Activated CD4-positive, CD25-positive, alpha-beta regulatory T cell treated with anti-CD3 and anti-CD28 coated beads, Interleukin-2, amount 50 U/mL, for 72 hours (primary cell): ENCODE measurements around the gene FA2H.

Experiments
- DNase-seq: peaks from one replicate; pipeline ENCODE4 v3.0.0; 2021

The FA2H gene

DNA sequence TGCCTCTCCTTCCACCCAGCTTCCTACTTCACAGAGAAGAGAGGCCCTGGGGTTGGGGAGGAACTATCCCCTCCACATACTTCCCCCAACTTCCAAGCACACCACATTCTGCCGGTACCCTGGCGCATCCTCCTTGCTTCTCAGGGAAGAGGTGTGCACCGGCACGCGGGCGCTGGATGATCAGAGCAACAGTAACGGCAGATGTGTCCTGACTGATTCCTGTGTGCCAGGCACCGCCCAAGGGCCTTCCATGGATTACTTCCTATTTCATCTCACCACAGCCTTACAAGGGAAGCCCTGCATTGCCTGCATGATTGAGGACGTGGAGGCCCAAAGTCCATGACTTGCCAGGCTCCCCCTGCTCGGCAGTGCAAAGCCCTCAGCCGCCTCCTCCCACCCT is 52.9 kb downstream of the FA2H start:
- no peak for DNase-seq

DNA sequence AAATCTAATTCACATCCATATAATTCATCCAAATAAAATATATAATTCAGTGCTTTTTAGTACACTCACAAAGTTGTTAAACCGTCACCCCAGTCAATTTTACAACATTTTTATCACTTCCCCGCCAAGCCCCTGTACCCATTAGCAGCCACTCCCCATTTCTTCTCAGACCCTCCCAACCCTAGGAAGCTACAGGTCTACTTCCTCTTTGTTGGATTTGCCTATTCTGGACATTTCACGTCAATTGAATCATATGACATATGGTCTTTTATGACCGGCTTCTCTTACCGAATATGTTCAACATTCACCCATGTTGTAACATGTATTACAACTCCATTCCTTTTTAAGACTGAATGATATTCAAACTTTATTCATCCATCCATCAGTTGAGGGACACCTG is 54.0 kb downstream of the FA2H start:
- no peak for DNase-seq

DNA sequence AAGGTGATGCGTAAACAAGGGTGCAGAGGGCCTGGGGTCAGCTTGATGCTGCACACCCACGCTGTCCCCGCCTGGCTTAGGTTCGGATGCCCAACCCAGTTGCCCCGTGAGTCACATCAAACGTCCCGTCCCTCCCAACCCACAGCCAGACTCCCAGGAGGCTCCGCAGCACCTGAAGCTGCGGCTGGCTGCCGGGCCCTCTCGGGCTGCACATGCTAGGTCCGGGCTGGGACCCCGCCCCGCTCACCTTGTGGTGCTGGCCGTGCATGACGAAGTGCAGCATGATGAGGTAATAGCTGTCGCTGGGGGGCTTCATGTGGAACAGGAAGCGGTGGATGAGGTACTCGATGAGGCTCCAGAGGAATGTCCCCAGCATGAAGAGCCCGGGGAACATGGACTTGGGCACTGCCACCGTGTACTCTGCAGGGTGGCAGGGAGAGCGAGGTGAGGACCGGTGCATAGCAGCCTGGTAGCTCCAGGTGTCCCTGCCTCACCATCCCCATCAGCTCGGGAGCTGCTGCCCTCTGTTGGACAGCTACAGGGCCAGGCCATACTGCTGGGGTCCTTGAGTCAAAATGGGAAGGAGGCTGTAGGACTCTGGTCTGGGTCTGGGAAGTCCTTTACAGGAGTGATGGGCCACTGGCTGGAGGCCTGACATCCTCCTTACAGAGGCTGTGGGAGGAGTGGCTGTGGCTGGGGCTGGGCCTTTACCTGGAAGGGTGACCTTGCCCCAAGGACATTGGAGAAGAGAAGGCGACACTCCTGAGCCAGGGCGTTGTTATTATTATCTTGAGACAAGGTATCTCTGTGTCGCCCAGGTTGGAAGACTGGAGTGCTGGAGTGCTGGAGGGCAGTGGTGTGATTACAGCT is 55.6 kb downstream of the FA2H start:
- DNase-seq = no peak

DNA sequence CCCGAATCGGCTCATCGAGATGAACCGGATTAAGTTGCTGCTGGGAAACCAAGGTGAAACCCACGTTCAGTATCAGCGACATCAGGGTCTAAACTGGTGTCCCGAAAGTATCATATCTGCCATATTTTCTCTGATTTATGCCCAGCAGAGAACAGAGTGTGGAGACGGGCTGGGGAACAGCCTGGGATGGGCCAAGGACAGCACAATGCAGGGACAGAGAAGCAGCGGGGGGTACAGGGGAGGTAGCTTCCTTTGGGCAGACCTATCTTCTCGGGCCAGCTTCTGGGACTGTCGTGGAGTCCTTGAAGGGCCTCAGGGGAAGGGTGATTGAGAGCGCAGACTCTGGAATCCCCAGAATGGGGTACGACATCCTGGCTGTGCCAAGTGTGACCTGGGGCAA is 56.5 kb downstream of the FA2H start:
- DNase-seq = no peak

DNA sequence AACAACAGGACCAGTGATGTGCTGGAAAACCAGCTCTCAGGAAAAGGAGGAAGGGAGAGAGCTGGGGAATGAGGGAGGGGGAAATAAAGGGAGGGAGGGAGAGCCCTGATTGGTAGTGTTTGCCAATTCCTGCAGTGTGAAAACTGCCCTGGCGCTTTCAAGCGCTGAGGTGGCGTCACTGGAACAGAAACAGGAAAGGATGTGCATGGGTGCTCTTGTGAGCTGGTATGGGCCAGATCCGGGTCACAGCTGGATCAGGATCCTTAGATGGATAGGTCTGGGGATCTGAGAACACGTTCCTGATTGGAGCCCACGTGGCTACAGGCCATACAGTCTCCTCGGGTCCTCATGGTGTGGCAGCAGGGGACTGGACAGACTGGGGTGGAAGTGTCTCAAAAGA is 57.3 kb downstream of the FA2H start:
- DNase-seq = no peak

DNA sequence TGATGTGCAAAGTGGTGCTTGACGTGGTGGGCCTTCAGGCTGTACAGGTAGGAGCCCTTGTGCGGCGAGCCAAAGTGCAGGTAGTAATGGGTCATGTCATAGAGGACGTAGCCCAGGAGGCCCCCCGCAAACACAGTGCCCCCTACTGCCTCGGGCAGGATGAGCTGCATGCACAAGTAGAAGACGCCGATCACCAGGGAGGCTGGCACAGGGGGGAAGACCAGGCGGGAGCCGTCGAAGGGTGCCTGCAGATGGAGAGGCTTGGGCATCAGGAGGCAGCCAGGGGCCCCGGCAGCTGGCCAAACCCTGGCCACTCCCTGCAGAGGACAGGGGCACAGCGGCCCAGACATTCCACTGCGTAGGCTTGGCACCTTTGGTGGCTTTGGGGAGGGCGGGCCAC is 58.3 kb downstream of the FA2H start:
- no peak for DNase-seq

DNA sequence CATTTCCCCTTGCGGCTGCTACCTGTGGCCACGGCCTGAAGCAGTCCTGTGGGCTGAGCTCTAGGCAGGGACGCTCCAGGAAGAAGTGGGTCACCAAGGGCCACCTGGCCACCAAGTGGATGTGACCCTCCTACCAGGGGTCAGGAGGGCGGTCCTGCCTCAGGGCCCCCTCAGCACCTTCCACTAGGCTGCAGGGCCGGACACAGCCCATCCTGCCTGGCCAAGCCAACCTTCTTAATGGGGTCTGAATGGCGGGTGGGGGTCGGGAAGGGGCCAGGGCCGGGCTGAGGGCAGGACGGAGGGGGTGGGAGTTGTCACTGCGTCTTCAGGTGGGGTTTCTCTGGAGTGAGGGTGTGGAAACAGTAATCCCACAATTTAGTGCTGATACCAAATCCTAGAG is 60.7 kb downstream of the FA2H start:
- DNase-seq = no peak

DNA sequence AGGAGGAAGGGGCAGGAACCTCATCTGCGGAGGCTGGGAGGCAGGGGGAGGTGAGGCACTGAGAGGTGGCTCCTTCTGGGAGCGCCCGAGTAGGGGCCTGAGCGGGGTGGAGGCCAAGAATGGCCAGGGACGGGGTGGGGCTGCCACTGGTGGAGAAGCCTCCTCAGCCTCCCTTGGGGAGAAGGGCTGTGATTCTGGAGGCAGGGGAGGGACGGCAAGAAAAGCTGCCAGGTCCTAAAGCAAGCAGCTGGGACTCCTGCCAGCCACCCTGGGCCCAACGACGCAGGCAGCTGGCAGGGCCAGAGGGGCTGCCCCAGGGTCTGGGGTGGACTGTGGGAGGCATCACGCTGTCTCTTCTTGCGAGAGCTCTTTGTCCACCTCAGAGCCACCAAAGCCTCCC is 61.3 kb downstream of the FA2H start:
- DNase-seq = no peak

DNA sequence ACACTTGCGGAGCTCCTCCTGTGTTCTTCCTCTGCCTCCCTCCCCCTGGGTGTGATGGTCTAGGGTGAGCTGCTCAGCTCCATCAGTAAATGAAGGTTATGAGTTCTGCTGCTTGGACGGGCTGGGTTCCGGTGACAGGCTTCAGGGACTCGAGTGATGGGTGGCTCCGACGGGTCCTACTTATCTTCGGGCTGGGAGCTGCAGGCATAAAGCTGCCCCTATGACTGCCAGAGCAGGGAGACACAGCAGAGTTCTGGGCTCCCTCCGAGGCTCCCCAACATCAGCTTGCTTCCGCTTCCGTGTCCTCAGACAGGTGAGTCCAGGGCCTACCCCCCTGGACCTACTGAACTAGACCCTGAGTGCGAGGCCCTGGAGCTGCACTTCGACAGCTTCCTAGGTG is 62.7 kb downstream of the FA2H start:
- no peak for DNase-seq

DNA sequence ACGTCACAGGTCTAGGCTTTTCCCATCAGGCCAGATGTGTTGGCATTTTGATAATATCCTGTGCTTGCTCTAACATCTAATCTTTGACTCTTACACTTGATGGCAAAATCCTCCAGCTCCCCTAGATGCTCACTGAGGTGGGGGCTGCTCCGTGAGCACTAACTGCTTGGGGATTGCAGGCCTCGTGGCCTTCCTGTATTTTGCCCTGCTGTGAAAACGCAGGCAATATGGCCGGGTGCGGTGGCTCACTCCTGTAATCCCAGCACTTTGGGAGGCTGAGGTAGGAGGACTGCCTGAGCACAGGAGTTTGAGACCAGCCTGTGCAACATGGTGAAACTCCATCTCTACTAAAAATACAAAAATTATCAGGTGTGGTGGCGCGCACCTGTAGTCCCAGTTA is 64.2 kb downstream of the FA2H start:
- no peak for DNase-seq

DNA sequence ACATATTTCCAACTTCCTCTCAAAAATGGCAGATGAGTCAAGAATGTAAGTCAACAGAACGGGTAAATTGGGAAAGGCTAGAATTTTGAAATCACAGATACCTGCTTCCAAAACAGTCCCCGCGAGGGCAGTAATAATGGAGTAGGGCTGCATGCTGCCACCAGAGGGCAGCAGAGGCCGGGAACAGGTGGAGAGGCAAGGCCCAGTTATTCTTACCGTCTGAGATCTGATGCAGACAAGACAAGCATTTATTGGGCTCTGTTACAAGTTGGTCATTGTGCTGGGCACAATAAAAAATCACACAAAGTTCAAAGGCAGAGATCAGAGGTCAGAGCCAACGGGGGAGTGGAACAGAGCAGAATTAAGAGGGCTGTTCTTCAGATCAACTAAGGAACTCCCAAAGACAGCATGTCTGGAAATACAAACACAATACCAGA is 65.2 kb downstream of the FA2H start:
- peak; percentile 81 for DNase-seq

DNA sequence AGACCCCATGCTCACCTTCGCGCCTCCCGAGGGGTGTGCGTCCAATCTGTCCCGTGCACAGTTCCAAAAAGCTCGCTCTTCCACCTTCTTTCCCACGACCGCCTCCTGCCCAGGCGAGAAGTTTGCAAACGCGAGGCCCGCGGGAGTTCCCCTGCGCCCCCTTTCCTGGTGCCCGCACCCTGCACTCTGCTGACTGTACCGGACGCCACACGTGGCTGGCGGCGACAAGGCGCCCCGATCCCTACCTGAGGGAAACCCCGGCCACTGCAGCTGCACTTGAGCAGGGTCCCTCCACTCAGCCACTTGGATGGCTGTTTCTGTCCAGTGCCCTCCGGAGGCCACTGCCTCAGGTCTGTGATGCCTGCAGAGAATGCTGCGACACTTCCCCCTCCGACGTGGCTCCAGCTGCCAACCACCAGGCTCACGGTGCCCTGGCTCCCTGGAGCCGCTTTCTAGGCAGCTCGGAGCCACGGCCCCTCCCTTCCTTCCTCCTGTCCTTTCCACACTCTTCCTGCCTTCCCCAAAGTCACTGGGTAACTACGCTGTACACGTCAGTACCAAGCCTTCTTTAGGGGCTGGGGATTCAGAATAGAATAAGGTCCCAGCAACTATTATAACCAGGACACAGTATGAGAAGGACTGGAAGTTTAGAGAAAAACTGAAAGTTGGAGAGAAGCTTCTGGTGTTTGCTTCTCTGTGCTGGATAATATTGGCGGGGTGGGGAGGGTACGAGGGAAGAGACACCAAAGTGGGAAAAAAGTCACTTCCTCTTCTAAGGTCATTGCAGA is 74.0 kb downstream of the FA2H start, which contains the start of gene MLKL:
MLKL (minus strand) TSS at position 425 of the 788 bp plus-strand sequence. CDS start 5,105 bp downstream, outside the sequence.
- DNase-seq = peak; percentile 65

DNA sequence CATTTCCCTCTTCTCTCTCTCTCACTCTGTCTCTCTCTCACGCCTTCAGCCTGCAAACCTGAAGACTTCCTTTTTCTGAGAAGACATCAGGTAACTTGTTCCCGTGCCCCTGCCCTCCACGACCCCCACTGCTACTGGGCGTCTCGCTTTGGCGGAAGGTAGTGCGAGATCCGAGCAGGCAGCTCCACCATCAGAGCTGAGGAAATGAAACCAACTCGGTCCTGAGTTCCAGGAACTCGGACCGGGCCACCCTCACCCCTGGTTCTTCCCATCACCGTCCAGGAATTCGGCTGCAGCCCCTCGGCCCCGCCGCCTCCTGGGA is 74.5 kb downstream of the FA2H start:
- no peak for DNase-seq

DNA sequence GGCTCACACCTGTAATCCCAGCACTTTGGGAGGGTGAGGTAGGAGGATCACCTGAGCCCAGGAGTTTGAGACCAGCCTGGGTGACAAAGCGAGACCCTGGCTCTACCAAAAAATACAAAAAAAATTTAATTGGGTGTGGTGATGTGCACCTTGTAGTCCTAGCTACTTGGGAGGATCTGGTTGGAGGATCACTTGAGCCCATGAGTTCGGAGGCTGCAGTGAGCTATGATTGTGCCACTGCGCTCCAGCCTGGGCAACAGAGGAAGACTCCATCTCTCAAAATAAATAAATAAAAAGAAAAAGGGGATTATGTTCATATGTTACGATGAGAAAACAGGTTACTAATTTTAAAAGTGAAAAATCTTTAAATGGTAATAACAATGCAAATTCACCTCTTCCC is 75.0 kb downstream of the FA2H start:
- no peak for DNase-seq

DNA sequence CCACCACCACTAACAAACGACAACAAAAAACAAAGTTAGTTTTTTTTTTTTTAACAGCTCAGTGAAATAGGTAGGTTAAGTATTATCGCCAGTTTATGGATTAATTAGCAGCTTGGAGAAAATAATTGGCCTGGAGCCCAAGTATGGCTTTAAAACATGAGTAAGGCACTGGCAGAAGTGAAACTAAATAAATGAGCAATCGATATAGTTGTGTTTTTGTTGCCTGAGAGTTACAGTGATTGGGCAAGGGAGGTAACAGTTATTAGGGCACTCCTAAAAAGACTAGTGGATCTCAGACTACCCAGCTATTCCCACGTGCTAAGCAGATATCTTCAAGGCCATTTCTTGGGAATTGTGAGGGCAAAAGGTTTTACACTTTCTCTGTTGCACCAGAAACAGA is 76.4 kb downstream of the FA2H start:
- DNase-seq = no peak

DNA sequence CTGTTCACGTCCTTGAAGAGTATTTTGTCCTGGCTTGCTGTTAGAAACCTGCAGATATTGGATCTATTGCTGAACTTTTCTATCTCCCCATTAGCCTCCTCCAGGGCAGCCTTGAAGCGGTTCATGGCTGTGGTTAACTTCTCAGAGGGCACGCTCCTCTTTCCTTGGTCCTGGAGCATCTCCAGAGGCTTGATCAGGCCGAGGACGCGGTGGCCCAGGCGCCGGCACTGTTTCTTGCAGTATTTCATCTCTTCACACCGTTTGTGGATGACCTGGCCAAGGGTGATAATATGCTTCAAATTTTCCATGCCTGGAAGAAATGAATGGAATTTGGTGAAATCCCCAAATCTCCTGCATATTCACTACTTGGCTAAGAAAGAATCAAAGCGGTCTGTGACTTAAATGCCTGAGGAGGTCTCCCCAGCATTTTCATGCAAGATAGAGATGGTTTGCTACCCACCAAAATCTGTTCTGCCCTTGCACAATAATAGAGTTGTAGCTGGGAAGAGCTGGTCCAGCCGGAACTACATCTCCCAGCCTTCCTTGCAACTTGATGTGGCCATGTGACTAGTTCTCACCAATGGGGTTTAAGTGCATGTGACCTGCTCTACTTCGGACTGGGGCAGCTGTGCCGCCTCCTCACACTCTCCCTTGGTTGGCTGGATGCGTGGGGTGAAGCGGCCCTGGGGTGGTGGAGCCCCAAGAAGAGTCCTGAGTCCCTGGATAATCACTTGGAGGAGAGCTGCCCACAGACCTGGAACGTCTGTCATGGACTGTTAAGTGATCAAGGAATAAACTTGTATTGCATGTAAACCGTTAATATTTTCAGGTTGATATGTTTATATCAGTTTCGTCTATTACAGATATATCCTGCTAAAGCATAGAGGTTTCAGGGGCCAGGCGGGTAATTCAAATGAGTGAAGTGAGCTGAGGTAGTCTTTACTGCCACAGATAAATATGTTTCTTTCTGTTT is 78.9 kb downstream of the FA2H start:
- DNase-seq = peak; percentile 58

DNA sequence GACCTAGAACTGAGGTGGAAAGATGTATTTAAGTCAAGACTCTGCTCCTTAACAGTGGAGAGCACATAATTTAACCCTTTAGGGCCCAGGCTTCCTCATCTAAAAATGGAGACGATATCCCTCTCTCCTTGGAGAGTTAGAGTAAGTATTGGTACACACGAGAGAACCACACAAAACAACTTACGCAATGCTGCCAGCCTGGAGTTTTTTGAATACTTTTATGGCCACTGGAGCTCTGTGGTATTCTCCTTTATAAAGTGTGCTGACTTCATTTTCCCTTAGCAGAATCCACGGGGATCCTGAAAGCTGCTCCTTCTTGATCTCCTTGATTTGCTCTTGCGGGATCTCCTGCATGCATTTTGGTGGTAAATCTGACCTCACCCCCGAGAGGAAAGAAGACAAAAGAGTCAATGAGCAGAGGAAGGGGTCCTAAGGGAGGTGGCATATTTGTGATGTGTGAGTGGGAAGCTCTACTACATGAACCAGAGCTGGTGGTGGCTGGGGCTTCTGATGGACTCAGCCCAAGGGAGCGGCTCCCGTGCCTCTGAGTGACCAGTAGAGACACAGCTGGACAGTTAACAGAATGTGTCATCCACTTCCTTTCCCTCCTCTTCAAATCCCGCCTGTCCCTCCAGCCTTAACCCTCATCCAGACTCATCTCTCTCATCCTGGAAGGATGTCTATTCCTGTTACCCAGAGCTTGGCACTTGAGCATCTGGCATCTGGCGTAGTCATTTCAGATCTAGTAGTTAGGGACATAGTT is 83.3 kb downstream of the FA2H start:
- DNase-seq = no peak

DNA sequence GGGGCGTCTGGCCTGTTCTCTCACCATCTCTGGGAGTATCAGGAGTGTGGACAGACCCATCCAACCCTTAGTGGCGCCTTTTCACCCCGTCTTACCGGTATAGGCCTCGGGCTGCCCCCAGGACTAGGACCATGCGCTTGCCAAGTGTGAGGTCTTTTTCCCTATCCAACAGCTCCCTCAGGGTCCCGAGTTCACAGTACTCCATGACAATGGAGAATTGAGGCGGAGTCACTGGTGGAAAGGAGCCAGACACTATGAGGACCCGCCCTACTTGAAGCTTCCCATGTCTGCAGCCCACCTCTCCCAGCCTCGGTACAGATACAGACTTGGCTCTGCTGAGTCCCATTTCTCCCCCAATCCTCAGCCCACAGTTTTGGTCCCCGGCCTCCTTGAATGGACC is 92.1 kb downstream of the FA2H start:
- no peak for DNase-seq

DNA sequence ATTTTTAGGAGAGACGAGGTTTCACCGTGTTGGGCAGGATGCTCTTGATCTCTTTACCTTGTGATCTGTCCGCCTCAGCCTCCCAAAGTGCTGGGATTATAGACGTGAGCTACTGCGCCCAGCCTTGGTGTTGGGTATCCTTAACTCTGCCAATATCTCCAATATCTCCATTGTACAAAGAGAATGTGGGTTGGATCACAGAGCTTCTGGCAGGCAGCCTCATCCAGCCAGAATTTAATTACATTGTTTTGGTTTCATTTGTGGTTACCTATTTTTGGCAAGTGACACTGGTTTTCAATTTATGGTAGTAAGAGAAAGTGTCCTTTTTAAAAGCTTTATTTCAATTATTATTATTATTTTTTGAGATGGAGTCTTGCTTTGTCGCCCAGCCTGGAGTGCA is 93.9 kb downstream of the FA2H start:
- no peak for DNase-seq

DNA sequence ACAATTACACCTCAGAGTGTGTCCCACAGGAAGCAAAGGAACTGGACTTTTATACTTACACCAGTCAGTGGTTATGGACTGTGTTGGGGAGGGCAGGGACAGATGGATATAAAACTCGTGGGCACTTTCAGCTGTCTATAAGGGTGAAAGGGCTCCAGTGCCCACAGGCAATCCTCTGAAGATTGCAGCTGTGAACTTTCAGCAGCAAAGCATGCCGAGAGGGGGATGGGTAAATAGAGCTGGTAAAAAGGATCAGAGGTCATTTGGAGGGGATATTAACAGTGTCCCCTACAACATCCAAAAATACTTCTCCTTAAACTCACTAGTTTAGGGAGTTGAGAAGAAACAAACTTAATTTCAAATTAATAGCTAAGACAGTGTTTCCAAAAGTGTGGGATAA is 94.6 kb downstream of the FA2H start:
- DNase-seq = no peak

DNA sequence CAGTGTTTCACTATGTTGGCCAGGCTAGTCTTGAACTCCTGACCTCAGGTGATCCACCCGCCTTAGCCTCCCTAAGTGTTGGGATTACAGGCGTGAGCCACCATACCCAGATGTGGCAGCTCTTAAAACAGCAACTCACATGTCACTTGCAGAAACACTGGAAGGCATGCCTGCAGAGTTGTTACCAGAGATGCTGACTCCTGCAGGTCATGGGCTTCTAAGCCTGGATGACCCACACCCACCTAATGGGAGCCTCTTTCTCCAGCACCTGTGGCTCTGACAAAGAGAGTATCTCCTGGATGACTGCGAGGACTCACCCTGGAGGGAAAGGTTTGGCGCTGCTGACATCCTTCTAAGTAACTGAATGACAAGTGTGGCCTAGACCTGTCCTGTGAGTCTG is 96.8 kb downstream of the FA2H start:
- no peak for DNase-seq

DNA sequence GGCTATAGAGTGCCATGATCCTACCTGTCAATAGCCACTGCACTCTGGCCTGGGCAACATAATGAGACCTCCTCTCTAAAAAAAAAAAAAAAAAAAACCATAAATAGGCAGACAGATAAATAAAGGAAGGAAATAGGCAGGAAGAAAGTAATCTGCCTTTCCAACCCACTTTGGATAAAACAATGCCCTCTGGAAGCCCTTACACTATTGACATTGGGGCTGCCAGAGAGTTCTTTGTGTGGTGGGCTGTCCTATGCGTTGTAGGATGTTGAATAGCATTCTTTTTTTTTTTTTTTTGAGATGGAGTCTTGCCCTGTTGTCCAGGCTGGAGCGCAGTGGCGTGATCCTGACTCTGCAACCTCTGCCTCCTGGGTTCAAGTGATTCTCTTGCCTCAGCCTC is 100.7 kb downstream of the FA2H start:
- DNase-seq = no peak
